Fibroblast of skin of abdomen (primary cell): Measurements from ENCODE around the gene KCND3.

Source experiments
- DNase-seq: peaks from one replicate; pipeline ENCODE4 v3.0.0-alpha.2; 2013

KCND3 gene

GRCh38 chr1:111841189-111841588 is 148.3 kb downstream of the KCND3 start:
- no peak for DNase-seq

GRCh38 chr1:111837393-111837792 is 152.1 kb downstream of the KCND3 start:
- DNase-seq, result no peak

DNA sequence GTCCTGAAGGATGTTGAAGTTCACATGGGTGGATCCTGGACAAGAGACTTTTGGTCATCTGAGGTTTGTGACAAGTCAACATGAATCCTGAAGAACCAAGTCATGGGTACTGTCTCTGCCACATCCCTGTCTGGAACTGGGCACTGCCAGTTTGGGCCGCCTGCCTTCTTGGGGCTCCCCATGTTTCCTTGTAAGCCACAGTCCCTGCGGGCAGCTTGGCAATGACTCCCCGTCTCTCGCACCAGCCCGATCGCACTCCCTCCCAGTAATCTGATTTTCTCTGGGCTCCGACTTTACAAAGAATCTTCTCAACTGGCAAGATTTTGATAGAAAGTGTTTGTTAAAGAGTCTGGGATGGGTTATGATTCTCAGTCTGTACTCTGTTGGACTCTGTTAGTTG is 153.4 kb downstream of the KCND3 start:
- no peak for DNase-seq

- no peak for DNase-seq
These were observed 154.0 kb downstream of the KCND3 start for GRCh38 chr1:111835514-111835913.

DNA sequence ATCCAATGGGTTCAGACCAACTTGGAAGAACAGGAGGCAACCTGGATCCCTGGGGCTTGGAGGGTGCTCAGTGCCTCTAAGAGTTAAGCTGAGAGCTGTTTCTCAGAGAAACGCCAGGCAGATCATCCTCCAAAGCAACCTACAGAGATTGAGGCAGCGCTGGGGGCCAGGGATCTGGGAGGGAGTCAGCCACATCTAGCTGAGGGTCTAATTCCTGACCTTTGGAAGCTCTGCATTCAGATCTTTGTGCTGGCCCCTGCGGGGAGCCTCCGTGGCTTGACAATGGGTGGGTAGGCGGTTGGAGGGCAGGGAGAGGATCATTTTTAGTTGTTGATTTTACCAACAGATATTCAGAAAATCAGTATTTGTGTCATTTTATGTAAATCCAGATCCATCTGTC is 154.5 kb downstream of the KCND3 start:
- no peak for DNase-seq

- no peak for DNase-seq
These were observed 156.1 kb downstream of the KCND3 start for GRCh38 chr1:111833334-111833733.

- no peak for DNase-seq
These were observed 156.8 kb downstream of the KCND3 start for GRCh38 chr1:111832521-111833155.

GRCh38 chr1:111831153-111831552 is 158.3 kb downstream of the KCND3 start:
- DNase-seq, result no peak

- DNase-seq, result no peak
These were observed 161.5 kb downstream of the KCND3 start for GRCh38 chr1:111827946-111828345.

GRCh38 chr1:111826278-111826677 is 163.2 kb downstream of the KCND3 start:
- DNase-seq, result no peak

DNA sequence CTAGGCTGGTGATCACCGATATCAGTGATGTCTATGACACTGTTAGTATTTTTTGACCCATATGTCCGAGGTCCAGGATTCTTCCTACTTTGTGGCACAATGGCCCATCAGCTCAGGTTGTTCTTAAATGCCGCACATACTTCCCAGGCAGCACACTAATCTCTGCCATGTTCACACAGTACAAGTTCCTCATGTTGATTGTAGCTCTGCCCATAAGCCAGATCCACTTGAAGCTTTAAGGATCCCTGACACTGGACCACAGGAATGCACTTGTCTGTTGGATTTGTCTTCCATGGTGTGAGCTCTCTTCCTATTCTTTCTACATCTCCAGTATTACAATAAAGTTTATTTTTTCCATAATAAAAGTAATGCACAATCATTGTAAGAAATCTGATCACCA is 164.3 kb downstream of the KCND3 start:
- DNase-seq, result no peak

GRCh38 chr1:111822138-111822537 is 167.3 kb downstream of the KCND3 start:
- DNase-seq, result no peak

- no peak for DNase-seq
These were observed 168.2 kb downstream of the KCND3 start for GRCh38 chr1:111821121-111821745.

- DNase-seq, result no peak
These were observed 169.8 kb downstream of the KCND3 start for GRCh38 chr1:111819566-111820263.

GRCh38 chr1:111818546-111818945 is 170.9 kb downstream of the KCND3 start:
- no peak for DNase-seq

- no peak for DNase-seq
These were observed 171.4 kb downstream of the KCND3 start for GRCh38 chr1:111818081-111818480.

GRCh38 chr1:111814642-111815041 is 174.8 kb downstream of the KCND3 start:
- no peak for DNase-seq

- no peak for DNase-seq
These were observed 175.2 kb downstream of the KCND3 start for GRCh38 chr1:111814305-111814628.

GRCh38 chr1:111813440-111814304 is 175.8 kb downstream of the KCND3 start:
- DNase-seq, result no peak

DNA sequence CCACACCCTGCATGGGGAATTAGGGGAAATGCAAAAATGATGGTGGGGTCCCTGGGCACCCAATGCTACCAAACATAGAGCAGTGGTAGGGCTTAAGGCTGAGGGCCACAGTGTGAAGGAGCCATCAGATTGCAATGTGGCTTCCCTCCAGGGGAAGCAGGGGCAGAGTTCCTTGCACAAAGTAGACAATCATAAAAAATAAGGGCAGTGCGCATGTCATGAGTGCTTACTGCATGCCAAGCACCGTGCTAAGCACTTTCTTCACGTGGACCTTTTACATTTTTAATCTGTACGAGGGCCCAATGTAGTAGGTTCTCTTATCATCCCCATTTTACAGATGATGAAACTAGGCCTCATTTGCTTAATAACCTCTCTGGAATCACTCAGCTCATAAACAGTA is 177.2 kb downstream of the KCND3 start:
- DNase-seq, result no peak

DNA sequence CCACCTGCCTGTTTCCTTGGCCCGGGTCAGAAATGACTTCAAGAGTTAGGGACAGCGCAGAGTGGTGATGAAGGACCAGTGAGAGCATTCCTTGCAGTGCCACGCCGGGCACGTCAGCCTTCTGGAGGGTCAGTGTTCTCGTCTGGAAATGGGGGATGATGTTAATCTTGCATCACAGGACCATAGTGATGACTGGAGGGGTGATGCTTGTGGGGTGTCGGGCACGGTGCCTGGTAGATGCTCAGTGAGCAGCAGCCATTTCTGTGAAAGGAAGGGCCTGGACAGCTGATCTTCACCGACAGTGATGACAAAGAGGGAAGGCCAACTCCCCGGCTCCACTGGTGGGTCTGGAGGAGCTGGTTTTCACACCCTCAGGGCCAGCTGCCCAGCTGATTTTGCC is 177.6 kb downstream of the KCND3 start:
- DNase-seq, result no peak

- no peak for DNase-seq
These were observed 184.2 kb downstream of the KCND3 start for GRCh38 chr1:111805251-111805650.

GRCh38 chr1:111804776-111805175 is 184.7 kb downstream of the KCND3 start:
- no peak for DNase-seq
